GM18508 (cell line): ENCODE measurements around the gene EPC1.
A peak's percentile ranks its signal among the peaks of the same experiment; 100 is the strongest.
"Not testable (repeated sequence)": the region's sequence is repeated elsewhere in the genome, so short reads cannot be mapped to it uniquely, and the experiment has no call there.

Experiments
- ATAC-seq: cut with Tn5 transposase; IDR thresholded peaks from one replicate; pipeline ENCODE4 v1.9.1; 2021; ENCODE audit warnings: moderate number of reproducible peaks; ENCODE audit not compliant: insufficient read depth, unreplicated experiment

EPC1 gene

DNA sequence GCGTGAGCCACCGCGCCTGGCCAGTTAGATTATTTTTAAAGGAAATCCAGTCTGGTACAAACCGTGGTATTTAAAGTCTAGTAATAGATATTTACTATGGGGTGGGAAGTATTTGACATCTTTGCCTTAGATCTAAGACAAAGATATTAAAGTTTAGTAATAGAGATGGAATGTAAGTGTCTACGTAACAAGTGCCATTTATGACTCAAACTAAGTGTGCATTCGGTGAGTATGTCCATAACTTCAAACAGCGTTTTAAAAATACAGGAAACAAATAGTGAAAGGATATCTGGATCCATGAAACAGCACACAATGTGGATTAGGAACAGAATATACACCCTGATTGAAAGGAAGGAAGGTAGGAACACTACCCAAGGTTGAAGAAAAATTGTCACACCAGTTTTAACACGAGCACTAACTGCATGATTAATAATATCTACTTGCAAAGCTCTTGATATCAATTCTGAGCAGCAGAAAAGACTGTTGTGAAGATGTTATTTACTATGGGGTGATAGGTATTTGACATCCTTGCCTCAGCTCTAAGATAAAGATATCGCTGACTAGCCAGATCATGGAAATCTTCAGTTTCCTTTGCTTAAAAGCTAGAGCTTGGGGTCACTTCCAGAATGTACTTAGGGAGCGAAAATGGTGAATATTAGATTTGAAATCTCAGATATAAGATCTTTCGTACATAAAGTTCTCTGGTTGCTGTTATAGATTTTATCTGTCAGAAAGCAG is 48.7 kb downstream of the EPC1 start:
- no peak for ATAC-seq

- ATAC-seq, result no peak
These were observed 51.9 kb downstream of the EPC1 start for GRCh38 chr10:32295027-32295426.

DNA sequence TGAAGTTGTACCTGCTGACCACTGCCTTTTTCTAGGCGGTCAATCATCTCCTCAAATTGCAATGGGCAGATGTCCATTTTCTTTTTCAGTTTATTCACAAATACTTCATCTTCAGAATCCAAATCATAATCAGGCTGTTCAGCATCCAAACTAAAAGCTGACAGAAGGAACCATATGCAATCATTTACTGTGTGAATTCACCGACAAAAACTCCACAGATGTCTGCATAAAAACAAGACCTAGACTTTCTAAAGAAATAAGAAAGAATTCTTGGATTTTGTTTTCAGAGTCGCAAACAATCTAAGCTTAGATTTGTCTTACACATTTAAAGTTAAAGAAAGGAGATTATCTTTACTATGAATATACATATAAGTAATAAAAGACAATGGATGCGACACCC is 53.4 kb downstream of the EPC1 start:
- ATAC-seq, result no peak

DNA sequence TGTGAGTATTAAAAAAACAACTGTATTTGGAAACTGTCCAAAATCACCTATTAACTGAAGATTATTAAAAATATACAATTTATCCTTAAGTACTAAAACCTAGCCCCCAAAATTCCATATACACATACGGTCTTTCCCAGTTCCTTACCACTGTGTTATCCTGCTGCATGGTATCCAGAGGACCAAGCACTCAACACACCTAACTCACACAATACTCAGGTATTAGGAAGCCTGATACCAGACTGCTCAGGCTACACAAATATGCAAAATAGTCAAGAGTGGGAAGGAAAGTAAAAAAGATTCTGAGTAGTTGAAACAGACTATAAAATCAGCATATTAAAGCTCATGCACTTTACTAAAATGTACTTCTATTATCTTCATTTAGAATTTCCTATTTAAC is 67.2 kb downstream of the EPC1 start:
- ATAC-seq, result no peak

GRCh38 chr10:32273336-32273735 is 73.6 kb downstream of the EPC1 start:
- ATAC-seq, result no peak

- no peak for ATAC-seq
These were observed 75.3 kb downstream of the EPC1 start for GRCh38 chr10:32271617-32272016.

DNA sequence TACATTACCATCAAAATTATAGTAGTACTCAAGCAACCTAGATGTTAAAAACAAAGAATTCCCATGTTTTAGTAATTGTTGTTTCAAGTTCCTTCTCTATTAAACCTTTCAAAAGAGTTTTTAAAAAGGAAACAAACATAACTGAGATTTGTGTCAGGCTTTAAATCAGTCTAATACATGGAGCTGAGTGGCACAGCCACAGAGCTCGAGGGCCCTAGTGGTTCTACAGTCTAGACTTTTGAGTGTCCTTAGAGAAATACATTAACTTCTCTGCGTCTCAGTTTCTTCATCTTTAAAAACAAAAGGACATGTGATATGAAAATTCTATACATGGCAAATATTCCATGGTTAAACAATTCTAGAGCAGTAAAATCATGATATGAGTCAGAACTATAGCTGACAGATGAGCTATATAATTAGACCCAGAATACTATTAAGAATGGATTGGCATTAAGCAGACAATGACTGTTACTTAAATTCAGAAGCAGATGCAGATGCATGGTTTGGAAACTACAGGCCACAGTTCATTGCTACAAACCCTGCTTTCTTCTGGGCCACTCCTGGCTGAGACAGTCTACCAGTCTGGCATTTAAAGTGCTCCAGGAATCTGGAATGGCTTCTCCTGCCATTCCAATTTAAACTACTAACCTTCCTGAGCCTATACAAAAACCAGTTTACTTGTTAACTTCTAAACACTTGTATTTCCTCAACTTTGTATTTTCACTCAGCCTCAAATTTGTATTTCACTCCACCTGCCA is 77.4 kb downstream of the EPC1 start:
- no peak for ATAC-seq

DNA sequence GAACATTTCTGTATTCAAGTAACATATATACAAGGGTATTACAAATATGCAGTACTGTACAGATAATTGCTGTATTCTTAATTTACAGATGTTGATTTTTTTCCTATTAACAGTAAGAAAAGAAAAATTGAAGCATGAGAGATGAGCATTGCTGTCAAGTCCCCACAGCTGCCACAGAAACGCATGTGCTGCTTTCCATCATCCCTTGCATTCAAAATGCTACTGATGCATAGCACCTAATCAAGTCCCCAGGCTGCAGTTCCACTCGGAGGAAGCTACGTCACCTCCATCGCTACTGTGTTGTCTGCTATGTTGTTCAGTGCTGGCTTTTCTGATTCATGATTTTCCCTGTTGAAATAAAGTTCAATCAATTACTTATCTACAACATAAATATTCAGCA is 78.2 kb downstream of the EPC1 start:
- no peak for ATAC-seq

DNA sequence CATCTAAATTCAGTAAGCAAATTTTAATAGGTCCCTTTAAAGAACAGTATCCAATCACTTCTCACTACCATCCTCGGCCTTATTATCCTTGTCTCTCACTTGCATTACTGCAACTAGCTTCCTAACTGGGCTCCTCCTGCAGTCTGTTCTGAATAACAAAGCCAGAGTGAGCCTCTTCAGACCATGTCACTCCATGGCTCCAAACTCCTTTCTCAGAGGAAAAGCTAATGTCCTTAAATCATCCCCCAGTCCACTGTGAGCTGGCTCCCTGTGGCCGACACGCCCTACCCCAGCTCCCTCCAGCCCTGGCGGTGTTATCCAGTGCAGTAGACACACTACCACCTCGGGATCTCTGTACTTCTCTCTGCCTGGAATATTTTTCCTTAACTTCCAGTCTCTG is 80.0 kb downstream of the EPC1 start:
- no peak for ATAC-seq

GRCh38 chr10:32266566-32266965 is 80.4 kb downstream of the EPC1 start:
- ATAC-seq, result no peak

- no peak for ATAC-seq
These were observed 81.2 kb downstream of the EPC1 start for GRCh38 chr10:32265756-32266155.

DNA sequence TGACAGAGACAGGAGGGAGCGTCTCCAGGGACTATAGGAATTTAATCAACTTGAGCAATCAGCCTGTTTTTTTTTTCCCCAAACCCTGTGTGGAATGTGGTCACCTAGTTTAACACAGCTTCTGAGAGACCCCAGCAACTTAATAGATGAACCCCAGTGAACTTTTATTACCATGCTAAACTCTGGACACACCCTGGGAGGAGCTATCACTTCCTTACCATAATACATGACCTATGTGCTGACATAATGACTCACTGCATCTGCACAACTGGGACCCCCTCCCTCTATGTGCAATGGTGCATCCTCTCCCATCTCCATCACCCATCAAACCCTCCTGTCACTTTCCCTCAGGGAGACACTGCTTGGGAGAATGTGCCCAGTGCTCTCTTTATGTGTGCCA is 83.7 kb downstream of the EPC1 start:
- no peak for ATAC-seq

- no peak for ATAC-seq
These were observed 87.4 kb downstream of the EPC1 start for GRCh38 chr10:32259551-32259950.

GRCh38 chr10:32256613-32257437 is 90.1 kb downstream of the EPC1 start:
- peak; percentile 63 for ATAC-seq

DNA sequence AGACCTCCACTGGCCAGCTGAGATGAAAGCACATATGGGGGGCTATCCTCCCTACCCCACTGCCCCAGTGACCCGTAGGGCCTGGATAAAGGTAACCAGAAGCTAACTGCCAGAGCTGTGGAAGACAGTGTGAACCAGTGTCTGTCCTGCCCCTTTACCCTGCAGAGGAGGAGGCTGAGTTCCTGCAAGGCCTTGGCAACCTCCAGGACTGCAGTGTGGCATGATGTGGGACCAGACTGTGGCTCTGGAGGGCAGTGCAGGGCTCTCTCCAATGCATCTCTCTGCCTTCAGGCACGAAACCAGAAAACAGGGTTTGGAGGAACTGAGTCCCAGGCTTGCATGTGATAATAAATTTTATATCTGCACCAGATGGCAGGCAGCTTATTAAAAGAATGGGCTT is 93.1 kb downstream of the EPC1 start:
- ATAC-seq, result no peak

GRCh38 chr10:32253276-32253675 is 93.7 kb downstream of the EPC1 start:
- no peak for ATAC-seq

GRCh38 chr10:32250489-32250888 is 96.5 kb downstream of the EPC1 start:
- ATAC-seq, result not testable (repeated sequence)

DNA sequence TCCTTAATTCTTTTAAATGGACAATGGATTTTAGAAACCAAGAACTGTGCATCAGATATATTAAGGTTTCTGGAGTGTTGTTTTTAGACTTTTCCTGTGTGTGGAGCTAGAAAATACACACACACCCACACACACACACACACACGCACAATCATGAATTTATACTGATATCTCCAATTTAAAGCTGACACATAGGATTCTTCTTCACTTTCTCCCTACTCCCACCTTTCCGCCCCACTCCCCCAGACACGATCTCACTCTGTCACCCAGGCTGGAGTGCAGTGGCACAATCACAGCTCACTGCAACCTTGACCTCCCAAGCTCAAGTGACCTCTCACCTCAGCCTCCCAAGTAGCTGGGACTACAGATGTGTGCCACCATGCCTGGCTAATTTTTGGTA is 100.3 kb downstream of the EPC1 start:
- ATAC-seq, result no peak

GRCh38 chr10:32245760-32246159 is 101.2 kb downstream of the EPC1 start:
- ATAC-seq, result no peak

DNA sequence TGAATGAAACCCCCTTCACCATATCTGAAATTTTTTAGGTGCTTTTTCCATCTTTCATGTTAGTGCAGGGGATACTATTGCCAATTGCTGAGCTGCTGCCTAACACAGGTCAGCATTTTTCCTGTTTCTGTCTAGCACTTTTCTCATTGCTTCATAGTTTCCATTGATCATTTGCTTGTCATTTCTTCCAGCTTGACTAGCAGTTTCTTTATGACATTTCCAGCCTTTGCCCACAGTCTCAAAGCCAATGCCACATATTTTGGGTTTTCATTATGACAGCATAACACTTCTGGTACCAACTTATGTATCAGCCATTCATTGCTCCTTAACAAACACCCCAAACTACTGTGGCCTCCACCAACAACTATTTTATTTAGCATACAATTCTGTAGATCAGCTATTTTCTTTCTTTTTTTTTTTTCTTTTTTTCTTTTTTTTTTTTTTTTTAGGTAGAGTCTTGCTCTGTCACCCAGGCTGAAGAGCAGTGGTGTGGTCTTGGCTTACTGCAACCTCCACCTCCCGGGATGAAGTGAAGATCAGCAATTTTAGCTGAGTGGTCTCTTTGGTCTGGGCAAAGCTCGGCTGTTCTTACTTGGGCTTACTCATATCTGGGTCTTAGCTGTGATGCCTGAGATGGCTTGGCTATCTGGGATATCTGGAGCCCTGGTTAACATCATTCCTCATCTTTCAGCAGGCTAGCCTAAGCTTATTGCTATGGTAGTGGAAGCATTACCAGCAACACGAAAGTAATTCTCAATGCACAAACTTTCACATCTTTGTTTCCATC is 102.3 kb downstream of the EPC1 start:
- ATAC-seq, result no peak
